HEK293T (cell line): ENCODE data around the gene SYNGR1.

Experiments
- ARNT ChIP-seq: fragments of 450-650 bp; IDR thresholded peaks from 2 replicates; pipeline ENCODE4 v1.6.1; 2017; ENCODE audit warnings: mild to moderate bottlenecking
- BHLHE40 ChIP-seq: fragments of 450-650 bp; IDR thresholded peaks from 2 replicates; pipeline ENCODE4 v1.6.1; 2016; ENCODE audit warnings: mild to moderate bottlenecking, moderate library complexity, borderline replicate concordance
- ELF4 ChIP-seq: fragments of 450-650 bp; IDR thresholded peaks from 2 replicates; pipeline ENCODE4 v1.6.1; 2017; ENCODE audit warnings: antibody characterized with exemption
- FOXK2 ChIP-seq: fragments of 450-650 bp; IDR thresholded peaks from 2 replicates; pipeline ENCODE4 v1.6.1; 2016; ENCODE audit warnings: mild to moderate bottlenecking
- HDGF ChIP-seq: fragments of 450-650 bp; IDR thresholded peaks from 2 replicates; pipeline ENCODE4 v1.6.1; 2017; ENCODE audit warnings: antibody characterized with exemption, borderline replicate concordance
- NFRKB ChIP-seq: fragments of 450-650 bp; IDR thresholded peaks from 2 replicates; pipeline ENCODE4 v1.6.1; 2016; ENCODE audit warnings: mild to moderate bottlenecking, moderate library complexity
- PKNOX1 ChIP-seq: fragments of 450-650 bp; IDR thresholded peaks from 2 replicates; pipeline ENCODE4 v1.6.1; 2016
- SP1 ChIP-seq: fragments of 450-650 bp; IDR thresholded peaks from 2 replicates; pipeline ENCODE4 v1.6.1; 2017
- SUZ12 ChIP-seq: fragments of 450-650 bp; IDR thresholded peaks from 2 replicates; pipeline ENCODE4 v1.6.1; 2016; ENCODE audit warnings: mild to moderate bottlenecking
- TARDBP ChIP-seq: fragments of 450-650 bp; IDR thresholded peaks from 2 replicates; pipeline ENCODE4 v1.6.1; 2016
- ZNF384 ChIP-seq: fragments of 450-650 bp; IDR thresholded peaks from 2 replicates; pipeline ENCODE4 v1.6.1; 2016

- TF ChIP-seq FOXK2 (no peak), ELF4 (no peak), ARNT (no peak), SP1 (no peak), ZNF384 (no peak), HDGF (no peak; the same call in 1 of the 2 replicates), TARDBP (no peak), SUZ12 (no peak), BHLHE40 (no peak), PKNOX1 (no peak), NFRKB (no peak)
Measured at GRCh38 chr22:39348909-39349505, 784 bp upstream of the SYNGR1 start.
